ENCODE data around the gene RARB. TPM values are rescaled to one million over a fixed set of nuclear protein-coding genes. Genes with fewer than 3 reads are reported as not detected.

The RARB gene
- total and polyA plus RNA-seq, 2 donors (not counting 3 experiments of a cell fraction or from before 2014, with no cell fraction given), result 15.3 to 23.4 TPM

DNA sequence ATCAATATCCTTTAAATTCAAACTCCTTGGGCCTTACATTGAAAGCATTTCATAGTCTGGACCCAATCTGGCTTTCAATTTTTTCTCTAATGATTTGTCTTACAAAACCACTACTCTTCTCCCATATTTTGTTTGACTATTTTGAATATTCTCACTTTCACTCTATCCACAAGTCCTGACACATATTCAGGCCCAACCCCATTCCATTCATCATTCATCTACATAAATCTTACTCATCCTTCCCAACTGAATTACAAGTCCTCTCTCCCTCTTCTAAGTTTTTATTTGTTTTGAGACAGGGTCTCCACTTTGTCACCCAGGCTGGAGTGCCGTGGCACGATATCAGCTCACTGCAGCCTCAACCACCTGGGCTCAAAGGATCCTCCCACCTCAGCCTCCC lies 193.0 kb downstream of the RARB start:
- Histone ChIP-seq H3K4me1 (ENCODE audit: control insufficient read depth, extremely low read depth, insufficient read depth, low read length) (no peaks in the 10 kb centered on the region), H3K79me2 (ENCODE audit: control insufficient read depth, insufficient read depth, low read length) (no peaks in the 10 kb centered on the region), H4K20me1 (replicated peaks; ENCODE audit: control insufficient read depth, extremely low read depth, insufficient read depth, low read length) (no peaks in the 10 kb centered on the region), H3K27ac (ENCODE audit: insufficient read depth, low read depth, low read length) (no peak overlapping the region), H3K9ac (replicated peaks; ENCODE audit: extremely low read depth, insufficient read depth, low read length) (no peak overlapping the region), H3K27me3 (ENCODE audit: control insufficient read depth in 2 of 2, insufficient read depth in 2 of 2, low read length in 2 of 2) (no peaks in the 10 kb centered on the region), H2AFZ (ENCODE audit: low read depth, low read length) (no peak overlapping the region), H3K9me1 (replicated peaks; ENCODE audit: control insufficient read depth, extremely low read depth, insufficient read depth, low read length) (no peaks in the 10 kb centered on the region), H3K36me3 (ENCODE audit: control insufficient read depth in 2 of 2, extremely low read depth in 1 of 2, insufficient read depth in 2 of 2, low read length in 2 of 2) (peaks cover 4 to 18% of the 10 kb centered on the region in 2 experiments), H3K4me3 (replicated peaks in 1 of 3; ENCODE audit: insufficient read depth in 1 of 3, low read depth in 1 of 3, low read length in 3 of 3) (no peak overlapping the region), H3K9me3 (replicated peaks; ENCODE audit: control insufficient read depth, insufficient read depth, low read length) (no peaks in the 10 kb centered on the region), H3K4me2 (ENCODE audit: insufficient read depth, low read length) (no peak overlapping the region)
- no peak for TF ChIP-seq GATA2 (IDR thresholded peaks at IDR 0.05; ENCODE audit: insufficient read depth, insufficient read length, low read depth, low read length)
- TF ChIP-seq POLR2A (IDR thresholded peaks at IDR 0.05; ENCODE audit: low read depth, low read length), result no peak
- no peak for TF ChIP-seq FOS (IDR thresholded peaks at IDR 0.05; ENCODE audit: borderline replicate concordance, insufficient read depth, low read length)
- ChIA-PET CTCF (no interaction called here), POLR2A (no interaction called here)
- intact Hi-C loops (cut with micrococcal nuclease), result no loop called here
- dilution Hi-C loops (cut with MboI; ENCODE audit: extremely low pct_ligation_motif_present, low sequenced_read_pairs), result no loop called here
- no TSS peak for BruUV-seq (replicated peaks)
- DNase-seq (ENCODE audit: low read depth, low spot score), result no peak
- FAIRE-seq, result no peak

DNA sequence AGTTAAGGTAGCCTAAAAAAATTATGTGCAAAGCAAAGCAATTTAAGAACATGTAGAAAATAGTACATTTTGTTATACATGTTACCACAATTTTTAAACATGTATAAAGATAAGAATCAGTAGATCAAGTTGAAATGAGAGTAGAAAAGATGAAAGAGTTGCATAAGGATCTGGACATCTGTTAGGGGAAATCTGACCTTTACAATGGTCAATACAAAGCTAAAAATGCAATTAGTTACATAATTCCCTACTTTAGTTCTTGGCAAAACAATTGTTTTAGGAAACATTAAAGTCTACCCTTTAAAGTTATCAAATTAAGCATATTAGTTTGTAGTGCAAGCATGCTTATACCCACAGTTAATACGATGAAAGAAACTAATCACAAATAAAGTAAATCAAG lies 203.9 kb downstream of the RARB start:
- no peak for FAIRE-seq
- H3K4me1 ChIP-seq (ENCODE audit: control insufficient read depth, extremely low read depth, insufficient read depth, low read length), result no peaks in the 10 kb centered on the region
- dilution Hi-C loops (cut with MboI; ENCODE audit: extremely low pct_ligation_motif_present, low sequenced_read_pairs), result no loop called here
- no peak overlapping the region for H2AFZ ChIP-seq (ENCODE audit: low read depth, low read length)
- H3K27ac ChIP-seq (ENCODE audit: insufficient read depth, low read depth, low read length), result no peak overlapping the region
- intact Hi-C loops (cut with micrococcal nuclease), result no loop called here
- DNase-seq (ENCODE audit: low read depth, low spot score), result no peak
- TF ChIP-seq FOS (IDR thresholded peaks at IDR 0.05; ENCODE audit: borderline replicate concordance, insufficient read depth, low read length), result no peak
- no peak for TF ChIP-seq GATA2 (IDR thresholded peaks at IDR 0.05; ENCODE audit: insufficient read depth, insufficient read length, low read depth, low read length)
- no peak for TF ChIP-seq POLR2A (IDR thresholded peaks at IDR 0.05; ENCODE audit: low read depth, low read length)
- TF ChIP-seq JUN (IDR thresholded peaks at IDR 0.05; ENCODE audit: borderline replicate concordance, insufficient read depth, insufficient read length, low read depth), result no peak
- TF ChIP-seq EZH2 (IDR thresholded peaks at IDR 0.05; ENCODE audit: borderline replicate concordance, low read depth, low read length, severe bottlenecking), result no peak
- TF ChIP-seq POLR2AphosphoS5 (IDR thresholded peaks at IDR 0.05; ENCODE audit: insufficient read depth, low read depth, low read length), result no peak
- TF ChIP-seq, protein P1, sequence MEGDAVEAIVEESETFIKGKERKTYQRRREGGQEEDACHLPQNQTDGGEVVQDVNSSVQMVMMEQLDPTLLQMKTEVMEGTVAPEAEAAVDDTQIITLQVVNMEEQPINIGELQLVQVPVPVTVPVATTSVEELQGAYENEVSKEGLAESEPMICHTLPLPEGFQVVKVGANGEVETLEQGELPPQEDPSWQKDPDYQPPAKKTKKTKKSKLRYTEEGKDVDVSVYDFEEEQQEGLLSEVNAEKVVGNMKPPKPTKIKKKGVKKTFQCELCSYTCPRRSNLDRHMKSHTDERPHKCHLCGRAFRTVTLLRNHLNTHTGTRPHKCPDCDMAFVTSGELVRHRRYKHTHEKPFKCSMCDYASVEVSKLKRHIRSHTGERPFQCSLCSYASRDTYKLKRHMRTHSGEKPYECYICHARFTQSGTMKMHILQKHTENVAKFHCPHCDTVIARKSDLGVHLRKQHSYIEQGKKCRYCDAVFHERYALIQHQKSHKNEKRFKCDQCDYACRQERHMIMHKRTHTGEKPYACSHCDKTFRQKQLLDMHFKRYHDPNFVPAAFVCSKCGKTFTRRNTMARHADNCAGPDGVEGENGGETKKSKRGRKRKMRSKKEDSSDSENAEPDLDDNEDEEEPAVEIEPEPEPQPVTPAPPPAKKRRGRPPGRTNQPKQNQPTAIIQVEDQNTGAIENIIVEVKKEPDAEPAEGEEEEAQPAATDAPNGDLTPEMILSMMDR (IDR thresholded peaks at IDR 0.05; ENCODE audit: extremely low read depth in 1 of 2, insufficient read depth in 1 of 2, low read depth in 1 of 2, low read length in 2 of 2), result no peak
- TF ChIP-seq, protein P2, sequence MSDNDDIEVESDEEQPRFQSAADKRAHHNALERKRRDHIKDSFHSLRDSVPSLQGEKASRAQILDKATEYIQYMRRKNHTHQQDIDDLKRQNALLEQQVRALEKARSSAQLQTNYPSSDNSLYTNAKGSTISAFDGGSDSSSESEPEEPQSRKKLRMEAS (IDR thresholded peaks at IDR 0.05; ENCODE audit: insufficient read depth, insufficient read length), result no peak
- no peak for TF ChIP-seq MYC (IDR thresholded peaks at IDR 0.05; ENCODE audit: low read depth, low read length)
- CTCF ChIA-PET, result no interaction called here
- H3K9ac ChIP-seq (replicated peaks; ENCODE audit: extremely low read depth, insufficient read depth, low read length), result no peak overlapping the region
- H3K9me1 ChIP-seq (replicated peaks; ENCODE audit: control insufficient read depth, extremely low read depth, insufficient read depth, low read length), result no peaks in the 10 kb centered on the region
- H3K36me3 ChIP-seq (ENCODE audit: control insufficient read depth in 2 of 2, extremely low read depth in 1 of 2, insufficient read depth in 2 of 2, low read length in 2 of 2), result peaks cover 0 to 27% of the 10 kb centered on the region in 2 experiments
- no peak overlapping the region for H3K4me3 ChIP-seq (replicated peaks in 1 of 3; ENCODE audit: insufficient read depth in 1 of 3, low read depth in 1 of 3, low read length in 3 of 3)
- no peaks in the 10 kb centered on the region for H3K27me3 ChIP-seq (ENCODE audit: control insufficient read depth in 2 of 2, insufficient read depth in 2 of 2, low read length in 2 of 2)
- H3K4me2 ChIP-seq (ENCODE audit: insufficient read depth, low read length), result no peak overlapping the region
- H4K20me1 ChIP-seq (replicated peaks; ENCODE audit: control insufficient read depth, extremely low read depth, insufficient read depth, low read length), result no peaks in the 10 kb centered on the region
- POLR2A ChIA-PET, result no interaction called here
- no peaks in the 10 kb centered on the region for H3K79me2 ChIP-seq (ENCODE audit: control insufficient read depth, insufficient read depth, low read length)
- no peaks in the 10 kb centered on the region for H3K9me3 ChIP-seq (replicated peaks; ENCODE audit: control insufficient read depth, insufficient read depth, low read length)
- BruUV-seq (replicated peaks), result no TSS peak
